ENCODE data around the gene ZNF570. TPM values are rescaled to one million over a fixed set of nuclear protein-coding genes. Genes with fewer than 3 reads are reported as not detected.

Gene ZNF570
- total and polyA plus RNA-seq, 2 of the 13 experiments (the other 11 are each of a cell fraction or from before 2014, with no cell fraction given): 1.0 to 4.4 TPM

DNA sequence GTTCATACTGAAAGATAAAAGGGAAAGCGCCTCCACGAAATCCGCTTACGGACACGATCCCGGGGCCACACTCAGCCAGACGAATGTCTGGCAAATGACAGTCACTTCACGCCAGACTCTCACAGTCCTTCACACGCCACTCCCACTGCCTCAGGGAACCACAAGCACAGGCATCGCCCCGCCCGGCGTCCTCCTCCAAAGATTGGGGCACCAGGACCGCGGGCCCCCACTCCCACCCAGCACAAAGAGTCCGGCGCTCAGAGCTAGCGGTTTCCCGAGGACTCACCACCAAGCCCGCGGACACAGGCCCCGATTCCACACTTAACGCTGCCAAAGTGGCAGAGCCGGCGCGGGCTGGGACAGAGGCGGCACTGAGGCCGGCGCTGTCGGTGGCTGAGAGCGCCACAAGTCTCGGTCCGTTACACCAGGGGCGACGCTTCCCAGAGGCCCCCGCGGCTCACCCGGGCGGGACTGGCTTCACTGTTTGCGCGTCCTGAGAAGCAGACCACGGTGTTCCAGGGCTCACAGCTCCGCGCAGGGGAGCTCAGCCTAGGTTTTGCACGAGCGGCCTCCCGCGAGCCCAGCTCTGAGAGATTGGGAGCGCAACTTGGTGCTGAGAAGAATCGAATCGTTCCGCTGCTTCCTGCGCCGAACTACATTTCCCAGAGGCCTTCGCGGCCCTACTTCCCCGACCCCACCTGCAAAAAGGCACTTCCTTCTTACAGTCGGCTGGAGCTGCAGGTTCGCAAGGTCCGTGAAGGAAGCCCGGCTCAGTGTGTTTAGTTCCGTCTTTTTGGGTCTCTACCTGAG lies 2.2 kb upstream of the ZNF570 start, which contains the start of gene ZNF569 (continued):
- TF ChIP-seq, protein P1, sequence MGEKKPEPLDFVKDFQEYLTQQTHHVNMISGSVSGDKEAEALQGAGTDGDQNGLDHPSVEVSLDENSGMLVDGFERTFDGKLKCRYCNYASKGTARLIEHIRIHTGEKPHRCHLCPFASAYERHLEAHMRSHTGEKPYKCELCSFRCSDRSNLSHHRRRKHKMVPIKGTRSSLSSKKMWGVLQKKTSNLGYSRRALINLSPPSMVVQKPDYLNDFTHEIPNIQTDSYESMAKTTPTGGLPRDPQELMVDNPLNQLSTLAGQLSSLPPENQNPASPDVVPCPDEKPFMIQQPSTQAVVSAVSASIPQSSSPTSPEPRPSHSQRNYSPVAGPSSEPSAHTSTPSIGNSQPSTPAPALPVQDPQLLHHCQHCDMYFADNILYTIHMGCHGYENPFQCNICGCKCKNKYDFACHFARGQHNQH (CRISPR knock-in tag; IDR thresholded peaks at IDR 0.05): peak; percentile 50; the same call in 1 of the 2 replicates
- TF ChIP-seq EEA1 (CRISPR knock-in tag; IDR thresholded peaks at IDR 0.05; ENCODE audit: borderline replicate concordance): no peak
- TF ChIP-seq ZNF282 (IDR thresholded peaks at IDR 0.05; ENCODE audit: partially characterized antibody): no peak
- TF ChIP-seq SCMH1 (CRISPR knock-in tag; IDR thresholded peaks at IDR 0.05; ENCODE audit: borderline replicate concordance): no peak
- TF ChIP-seq, protein P2, sequence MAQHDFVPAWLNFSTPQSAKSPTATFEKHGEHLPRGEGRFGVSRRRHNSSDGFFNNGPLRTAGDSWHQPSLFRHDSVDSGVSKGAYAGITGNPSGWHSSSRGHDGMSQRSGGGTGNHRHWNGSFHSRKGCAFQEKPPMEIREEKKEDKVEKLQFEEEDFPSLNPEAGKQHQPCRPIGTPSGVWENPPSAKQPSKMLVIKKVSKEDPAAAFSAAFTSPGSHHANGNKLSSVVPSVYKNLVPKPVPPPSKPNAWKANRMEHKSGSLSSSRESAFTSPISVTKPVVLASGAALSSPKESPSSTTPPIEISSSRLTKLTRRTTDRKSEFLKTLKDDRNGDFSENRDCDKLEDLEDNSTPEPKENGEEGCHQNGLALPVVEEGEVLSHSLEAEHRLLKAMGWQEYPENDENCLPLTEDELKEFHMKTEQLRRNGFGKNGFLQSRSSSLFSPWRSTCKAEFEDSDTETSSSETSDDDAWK (CRISPR knock-in tag; IDR thresholded peaks at IDR 0.05): no peak
- no peak for TF ChIP-seq HDAC6 (IDR thresholded peaks at IDR 0.05; ENCODE audit: low read depth, low read length)
- TF ChIP-seq, protein P3, sequence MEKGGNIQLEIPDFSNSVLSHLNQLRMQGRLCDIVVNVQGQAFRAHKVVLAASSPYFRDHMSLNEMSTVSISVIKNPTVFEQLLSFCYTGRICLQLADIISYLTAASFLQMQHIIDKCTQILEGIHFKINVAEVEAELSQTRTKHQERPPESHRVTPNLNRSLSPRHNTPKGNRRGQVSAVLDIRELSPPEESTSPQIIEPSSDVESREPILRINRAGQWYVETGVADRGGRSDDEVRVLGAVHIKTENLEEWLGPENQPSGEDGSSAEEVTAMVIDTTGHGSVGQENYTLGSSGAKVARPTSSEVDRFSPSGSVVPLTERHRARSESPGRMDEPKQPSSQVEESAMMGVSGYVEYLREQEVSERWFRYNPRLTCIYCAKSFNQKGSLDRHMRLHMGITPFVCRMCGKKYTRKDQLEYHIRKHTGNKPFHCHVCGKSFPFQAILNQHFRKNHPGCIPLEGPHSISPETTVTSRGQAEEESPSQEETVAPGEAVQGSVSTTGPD (CRISPR knock-in tag; IDR thresholded peaks at IDR 0.05): 0 out of 2 replicates have a peak, but pooled peaks have one; percentile 73
- no peak for TF ChIP-seq DR1 (CRISPR knock-in tag; IDR thresholded peaks at IDR 0.05)
- peak; percentile 87 for TF ChIP-seq YEATS4 (CRISPR knock-in tag; IDR thresholded peaks at IDR 0.05; ENCODE audit: borderline replicate concordance)
- TF ChIP-seq GABPA (IDR thresholded peaks at IDR 0.05; ENCODE audit: low read depth, low read length): peak; percentile 94
- peak; percentile 98 for TF ChIP-seq GABPA (CRISPR knock-in tag; IDR thresholded peaks at IDR 0.05; ENCODE audit: low read depth)
- peak; percentile 66; the same call in 1 of the 2 replicates for TF ChIP-seq MYC (CRISPR knock-in tag; IDR thresholded peaks at IDR 0.05; ENCODE audit: borderline replicate concordance)
- no peak; the same call in 1 of the 2 replicates for TF ChIP-seq ZNF12 (CRISPR knock-in tag; IDR thresholded peaks at IDR 0.05)
- 0 out of 2 replicates have a peak, but pooled peaks have one; percentile 21 for TF ChIP-seq ZFP1 (CRISPR knock-in tag; IDR thresholded peaks at IDR 0.05)
- TF ChIP-seq, protein P4, sequence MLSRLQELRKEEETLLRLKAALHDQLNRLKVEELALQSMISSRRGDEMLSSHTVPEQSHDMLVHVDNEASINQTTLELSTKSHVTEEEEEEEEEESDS (CRISPR knock-in tag; IDR thresholded peaks at IDR 0.05; ENCODE audit: borderline replicate concordance): no peak
- TF ChIP-seq ZNF354B (CRISPR knock-in tag; IDR thresholded peaks at IDR 0.05): no peak
- peak; percentile 53; the same call in 1 of the 2 replicates for TF ChIP-seq ZNF766 (CRISPR knock-in tag; IDR thresholded peaks at IDR 0.05; ENCODE audit: borderline replicate concordance)
- no peak for TF ChIP-seq RFX3 (CRISPR knock-in tag; IDR thresholded peaks at IDR 0.05)
- peak; percentile 91 for TF ChIP-seq KDM5B (CRISPR knock-in tag; IDR thresholded peaks at IDR 0.05; ENCODE audit: borderline replicate concordance)
- TF ChIP-seq FOXO1 (CRISPR knock-in tag; IDR thresholded peaks at IDR 0.05): no peak
- no peak for TF ChIP-seq HNRNPH1 (optimal IDR thresholded peaks at IDR 0.05; ENCODE audit: low read depth, low read length)
- peak; percentile 73; the same call in 1 of the 2 replicates for TF ChIP-seq ZBTB20 (CRISPR knock-in tag; IDR thresholded peaks at IDR 0.05; ENCODE audit: borderline replicate concordance, low read depth)
- TF ChIP-seq ZFP41 (CRISPR knock-in tag; IDR thresholded peaks at IDR 0.05; ENCODE audit: borderline replicate concordance): no peak
- 0 out of 2 replicates have a peak, but pooled peaks have one; percentile 60 for TF ChIP-seq ZNF572 (CRISPR knock-in tag; IDR thresholded peaks at IDR 0.05)
- no peak for TF ChIP-seq FOXP1 (IDR thresholded peaks at IDR 0.05)
- 0 out of 2 replicates have a peak, but pooled peaks have one; percentile 5 for TF ChIP-seq FOXP1 (CRISPR knock-in tag; IDR thresholded peaks at IDR 0.05)
- no peak for TF ChIP-seq FOSL1 (CRISPR knock-in tag; IDR thresholded peaks at IDR 0.05; ENCODE audit: borderline replicate concordance)
- peak; percentile 42; the same call in 1 of the 2 replicates for TF ChIP-seq ZNF652 (CRISPR knock-in tag; IDR thresholded peaks at IDR 0.05; ENCODE audit: borderline replicate concordance, low read depth)
- TF ChIP-seq ZNF225 (CRISPR knock-in tag; IDR thresholded peaks at IDR 0.05): peak; percentile 36; the same call in 1 of the 2 replicates
